GM10847 (cell line): ENCODE data around the gene GTF3A.

Source experiments
- POLR2A ChIP-seq: IDR thresholded peaks from 2 replicates; pipeline ENCODE4 v1.6.1; 2011; ENCODE audit not compliant: insufficient read length; ENCODE audit errors: extremely low read depth

The GTF3A gene

GRCh38 chr13:27455331-27455855 lies 31.0 kb downstream of the GTF3A start:
- TF ChIP-seq POLR2A: no peak

GRCh38 chr13:27461940-27462584 lies 37.6 kb downstream of the GTF3A start:
- TF ChIP-seq POLR2A: no peak

- TF ChIP-seq POLR2A: no peak
Observed at GRCh38 chr13:27463500-27463899, 39.1 kb downstream of the GTF3A start.

DNA sequence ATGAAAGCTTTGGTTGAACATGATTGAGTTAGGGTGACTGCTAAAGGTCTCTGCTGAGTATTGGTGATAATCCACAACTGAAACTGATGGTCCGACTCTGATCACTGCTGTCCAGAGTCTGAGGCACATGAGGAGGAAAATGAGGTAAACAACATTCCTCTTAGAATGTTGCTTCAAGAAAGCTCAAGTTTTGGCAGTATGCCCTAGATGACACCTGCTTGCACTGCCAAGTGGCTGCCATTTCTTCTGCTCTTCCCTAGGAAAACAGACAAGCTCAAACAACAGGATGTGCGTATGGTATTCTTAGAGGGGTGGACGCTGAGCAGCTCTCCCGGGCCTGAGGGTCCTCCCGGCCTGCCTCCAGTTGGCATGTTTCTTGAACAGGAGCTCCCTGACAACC lies 41.2 kb downstream of the GTF3A start:
- no peak for TF ChIP-seq POLR2A

DNA sequence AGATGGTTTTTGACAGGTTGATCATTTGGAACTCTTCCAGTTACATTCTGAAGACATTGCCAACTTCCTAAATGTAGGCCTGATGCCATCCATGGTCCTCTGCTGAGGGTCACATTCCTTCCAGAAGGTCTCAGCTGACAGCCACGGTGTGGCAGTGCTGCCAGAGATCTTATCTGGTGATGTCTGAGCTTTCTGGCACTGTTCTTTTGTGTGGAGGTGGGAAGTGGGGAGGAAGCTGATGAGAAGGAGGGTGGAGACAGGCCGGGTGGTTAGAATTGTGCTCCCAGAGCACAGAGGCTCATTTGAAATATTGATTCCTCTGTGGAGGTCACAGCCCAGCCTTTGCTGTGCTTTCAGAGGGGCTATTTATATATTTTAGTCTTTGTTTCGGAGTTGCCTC lies 42.1 kb downstream of the GTF3A start:
- TF ChIP-seq POLR2A: no peak

- TF ChIP-seq POLR2A: no peak
Observed at GRCh38 chr13:27470075-27470820, 45.8 kb downstream of the GTF3A start.

DNA sequence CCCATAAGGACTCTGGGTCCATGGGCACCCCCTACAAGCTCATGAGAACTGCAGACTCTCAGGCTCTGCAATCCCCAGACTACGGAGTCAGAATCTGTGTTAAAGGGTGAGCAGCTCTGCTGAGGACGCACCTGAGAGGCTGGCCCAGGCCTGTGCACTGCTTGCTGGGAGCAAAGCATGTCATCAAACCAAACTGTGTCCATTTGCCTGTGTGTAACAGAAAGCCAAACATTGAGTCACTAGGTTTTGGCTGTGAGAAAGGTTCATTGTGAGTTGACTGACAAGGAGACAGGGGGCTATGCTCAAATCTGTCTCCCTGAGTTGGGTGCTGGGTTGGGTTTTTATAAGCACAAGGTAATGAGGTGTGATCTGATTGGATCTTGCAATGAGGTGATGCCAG lies 48.0 kb downstream of the GTF3A start:
- TF ChIP-seq POLR2A: no peak

DNA sequence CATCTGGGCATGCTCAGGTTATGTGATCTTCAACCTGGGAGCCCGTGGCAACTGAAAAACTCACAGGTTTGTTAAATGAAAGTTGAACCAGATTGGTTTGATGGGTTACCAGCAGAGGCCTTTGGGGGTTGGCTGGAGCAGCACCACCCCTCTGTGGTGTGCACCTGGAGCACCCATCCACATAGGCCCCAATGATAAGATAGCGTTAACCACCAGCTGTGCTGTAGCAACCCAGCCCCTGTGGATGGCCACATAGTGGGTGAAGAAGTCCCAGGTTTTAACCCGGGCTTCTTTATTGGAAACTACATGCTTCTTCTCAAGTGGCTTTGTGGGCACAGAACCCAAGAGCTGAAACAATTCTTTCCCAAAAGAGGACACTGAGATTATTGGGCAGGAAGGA lies 48.5 kb downstream of the GTF3A start:
- TF ChIP-seq POLR2A: no peak

- TF ChIP-seq POLR2A: no peak
Observed at GRCh38 chr13:27474751-27475268, 50.4 kb downstream of the GTF3A start.

DNA sequence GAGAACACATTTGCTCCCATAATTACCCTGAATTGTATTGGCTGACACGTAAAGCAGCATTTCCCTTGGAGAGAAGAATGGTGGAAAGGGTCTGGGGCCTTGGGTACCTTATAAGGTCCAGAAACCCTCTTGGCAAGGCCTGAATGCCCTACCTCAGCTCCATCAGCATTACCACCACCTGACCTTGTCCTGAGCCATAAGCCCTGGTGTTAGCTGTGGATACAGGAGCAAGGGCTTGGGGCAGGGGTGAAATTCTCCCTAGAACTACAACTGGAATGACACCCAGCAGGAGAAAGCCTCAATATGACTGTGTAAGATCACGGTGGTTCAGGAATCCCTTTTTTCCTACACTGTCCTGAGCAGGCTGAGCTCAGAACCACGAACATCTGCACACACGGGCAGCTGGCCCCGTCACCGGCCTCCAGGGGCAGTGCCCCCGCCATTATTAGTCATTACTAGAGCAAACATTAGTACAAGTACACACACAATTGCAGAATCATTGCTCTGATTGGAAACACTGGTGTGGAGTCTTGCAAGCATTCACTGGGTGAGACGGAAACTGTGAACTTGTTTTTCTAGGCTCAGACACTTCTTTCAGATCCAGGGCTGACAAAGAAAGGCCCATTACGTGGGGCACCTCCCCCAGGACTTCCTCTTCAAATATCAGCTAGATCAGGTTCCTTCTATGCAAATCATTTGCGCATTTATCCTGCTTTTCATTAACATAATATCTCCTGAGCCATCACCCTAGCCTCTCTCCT lies 52.7 kb downstream of the GTF3A start:
- TF ChIP-seq POLR2A: no peak

GRCh38 chr13:27481766-27482165 lies 57.3 kb downstream of the GTF3A start:
- TF ChIP-seq POLR2A: no peak

DNA sequence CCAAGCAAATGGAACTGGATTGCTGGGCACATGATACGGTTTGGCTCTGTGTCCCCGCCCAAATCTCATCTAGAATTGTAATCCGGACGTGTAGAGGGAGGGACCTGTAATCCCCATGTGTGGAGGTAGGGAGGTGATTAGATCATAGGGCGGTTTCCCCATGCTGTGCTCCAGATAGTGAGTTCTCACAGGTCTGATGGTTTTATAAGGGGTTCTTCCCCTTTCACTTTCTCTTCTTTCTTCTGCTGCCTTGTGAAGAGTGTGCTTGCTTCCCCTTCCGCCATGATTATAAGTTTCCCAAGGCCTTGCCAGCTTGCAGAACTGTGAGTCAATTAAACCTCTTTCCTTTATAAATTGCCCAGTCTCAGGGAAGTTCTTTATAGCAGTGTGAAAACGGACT lies 58.6 kb downstream of the GTF3A start:
- no peak for TF ChIP-seq POLR2A

- TF ChIP-seq POLR2A: no peak
Observed at GRCh38 chr13:27483421-27483820, 59.0 kb downstream of the GTF3A start.
